Natural killer cell treated with Interleukin-12 subunit alpha and Interleukin-12 subunit beta and Interleukin-15 and Interleukin-18, amount 100 ng/mL, for 72 hours (primary cell): Measurements from ENCODE around the gene SLC48A1. TPM values are rescaled to one million over a fixed set of nuclear protein-coding genes. Genes with fewer than 3 reads are reported as not detected.

Experiments
- ATAC-seq, 2 donors: fragments of 150-1000 bp; cut with Tn5 transposase in 1 of 2; sonication (Bioruptor Pico), chemical (Tn5 transposase) in 1 of 2; 2 replicates each; pipeline ENCODE4 v1.10.0; 2021
- DNase-seq: peaks from one replicate; pipeline ENCODE4 v3.0.0; 2022; ENCODE audit warnings: low spot score
- H3K27ac Mint-ChIP-seq, 2 donors: 1 replicate in 1 of 2; 2 replicates in 1 of 2; pipeline ENCODE4 v1.8.0; 2022; ENCODE audit warnings: mixed read lengths in 2 of 2, mild to moderate bottlenecking in 1 of 2, moderate library complexity in 1 of 2
- H3K27me3 Mint-ChIP-seq, 2 donors: 1 replicate in 1 of 2; 2 replicates in 1 of 2; pipeline ENCODE4 v1.8.0; 2022; ENCODE audit warnings: mixed read lengths in 2 of 2
- H3K36me3 Mint-ChIP-seq: one replicate; pipeline ENCODE4 v1.8.0; 2022; ENCODE audit warnings: mixed read lengths
- H3K4me1 Mint-ChIP-seq, 2 donors: 1 replicate in 1 of 2; 2 replicates in 1 of 2; pipeline ENCODE4 v1.8.0; 2022; ENCODE audit warnings: low read depth in 2 of 2, mixed read lengths in 2 of 2, mild to moderate bottlenecking in 1 of 2
- H3K4me3 Mint-ChIP-seq: one replicate; pipeline ENCODE4 v1.8.0; 2022; ENCODE audit warnings: mixed read lengths
- H3K9me3 Mint-ChIP-seq: 2 replicates; pipeline ENCODE4 v1.8.0; 2022; ENCODE audit warnings: mixed read lengths
- total RNA-seq, 2 donors: library from RNA; stranded (reverse); gene quantifications; one replicate each; pipeline ENCODE4 v1.2.3, GENCODE V29; 2022

Gene SLC48A1
- total RNA-seq, 2 donors from 2014 or later, result 5.1 to 9.8 TPM

DNA sequence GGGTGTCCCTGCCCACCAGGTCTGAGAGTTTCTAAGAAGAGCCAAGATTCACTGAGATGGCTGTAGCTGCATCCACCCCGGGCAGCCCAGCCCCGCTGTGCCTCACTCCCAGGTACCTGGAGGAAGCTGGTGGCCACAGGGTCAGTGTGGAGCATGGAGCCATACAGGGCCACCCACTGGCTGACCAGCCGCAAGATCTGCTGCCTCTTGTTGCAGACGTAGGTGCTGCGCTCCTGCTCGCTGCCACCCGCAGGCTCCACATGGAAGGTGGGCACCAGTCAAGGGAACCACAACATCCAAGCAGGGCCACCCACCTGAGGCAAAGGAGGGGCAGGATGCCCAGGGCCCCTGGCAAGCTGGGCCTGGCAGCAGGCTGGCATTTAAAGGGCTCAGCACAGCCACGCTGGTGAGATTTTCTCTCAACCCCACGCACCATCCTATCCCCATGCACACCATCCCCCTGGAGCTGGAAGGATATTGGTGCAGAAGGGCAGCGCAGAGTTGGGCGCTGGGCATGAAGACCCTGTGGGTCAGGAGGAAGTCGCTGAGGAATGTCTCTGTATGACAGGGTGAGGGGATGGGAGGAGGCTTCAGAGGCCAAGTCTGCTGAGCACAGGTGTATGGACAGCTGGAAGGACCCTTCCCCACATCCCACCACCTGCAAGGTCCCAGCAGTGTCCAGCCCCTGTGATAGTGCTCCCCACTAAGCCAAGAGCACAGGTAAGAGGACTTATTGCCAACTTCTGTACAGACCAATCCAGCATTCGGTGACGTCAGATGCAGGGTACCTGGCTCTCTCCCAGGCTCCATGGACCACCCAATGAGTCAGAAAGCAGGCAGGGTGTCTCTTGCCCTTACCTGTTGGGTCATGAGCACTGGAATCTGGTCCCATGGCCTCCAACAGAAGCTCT lies 25.2 kb upstream of the SLC48A1 start:
- Mint-ChIP-seq H3K4me1 (peaks cover 0 to 3% of the 10 kb centered on the region in 2 donors), H3K27ac (no peak overlapping the region), H3K4me3 (no peak overlapping the region), H3K27me3 (peaks cover 20 to 21% of the 10 kb centered on the region in 2 donors), H3K36me3 (no peaks in the 10 kb centered on the region), H3K9me3 (no peaks in the 10 kb centered on the region)
- ATAC-seq, result no peak
- no peak for DNase-seq

DNA sequence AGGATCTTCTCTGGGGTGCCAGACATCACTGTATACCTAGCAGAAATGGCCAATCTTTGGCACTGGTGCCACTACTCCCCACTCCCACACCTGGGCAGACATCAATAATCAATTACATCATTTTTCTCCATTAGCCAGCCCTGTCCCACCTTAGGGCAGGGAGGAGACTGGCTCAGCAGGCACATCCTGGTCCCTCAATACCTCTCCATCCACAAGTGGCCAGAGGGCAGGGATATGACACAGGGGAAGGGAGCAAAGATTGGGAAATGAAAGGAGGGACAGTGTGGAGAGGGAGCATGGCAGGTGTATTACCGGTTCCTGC lies 24.6 kb upstream of the SLC48A1 start:
- no peak overlapping the region for H3K4me3 Mint-ChIP-seq
- H3K36me3 Mint-ChIP-seq, result no peaks in the 10 kb centered on the region
- no peak overlapping the region for H3K27ac Mint-ChIP-seq
- ATAC-seq (no peak), DNase-seq (no peak)
- peaks cover 0 to 3% of the 10 kb centered on the region in 2 donors for H3K4me1 Mint-ChIP-seq
- H3K9me3 Mint-ChIP-seq, result no peaks in the 10 kb centered on the region
- H3K27me3 Mint-ChIP-seq, result peaks cover 17 to 20% of the 10 kb centered on the region in 2 donors

DNA sequence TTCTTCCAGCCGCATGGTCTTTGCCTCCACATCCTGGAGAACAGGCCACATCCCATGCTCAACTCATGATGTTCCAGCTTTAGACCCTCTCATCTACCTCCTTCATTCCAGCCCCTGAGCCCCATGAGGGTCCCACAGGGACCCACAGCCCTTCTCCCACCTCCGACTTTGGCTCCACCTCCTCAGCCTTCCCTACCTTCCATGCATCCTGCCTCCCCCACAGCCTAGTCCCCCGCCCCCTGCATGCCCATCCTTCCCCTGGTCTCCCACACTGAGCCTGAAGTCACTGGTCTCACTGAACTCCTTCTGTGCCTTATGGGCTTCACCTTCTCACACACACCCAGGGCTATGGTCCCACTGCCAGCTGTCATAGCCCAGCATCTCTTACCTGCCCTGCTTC lies 24.1 kb upstream of the SLC48A1 start:
- no peak overlapping the region for H3K4me3 Mint-ChIP-seq
- H3K36me3 Mint-ChIP-seq, result no peaks in the 10 kb centered on the region
- peaks cover 0 to 3% of the 10 kb centered on the region in 2 donors for H3K4me1 Mint-ChIP-seq
- DNase-seq (no peak), ATAC-seq (no peak)
- H3K27me3 Mint-ChIP-seq, result peaks cover 14 to 20% of the 10 kb centered on the region in 2 donors
- H3K9me3 Mint-ChIP-seq, result no peaks in the 10 kb centered on the region
- H3K27ac Mint-ChIP-seq, result no peak overlapping the region

DNA sequence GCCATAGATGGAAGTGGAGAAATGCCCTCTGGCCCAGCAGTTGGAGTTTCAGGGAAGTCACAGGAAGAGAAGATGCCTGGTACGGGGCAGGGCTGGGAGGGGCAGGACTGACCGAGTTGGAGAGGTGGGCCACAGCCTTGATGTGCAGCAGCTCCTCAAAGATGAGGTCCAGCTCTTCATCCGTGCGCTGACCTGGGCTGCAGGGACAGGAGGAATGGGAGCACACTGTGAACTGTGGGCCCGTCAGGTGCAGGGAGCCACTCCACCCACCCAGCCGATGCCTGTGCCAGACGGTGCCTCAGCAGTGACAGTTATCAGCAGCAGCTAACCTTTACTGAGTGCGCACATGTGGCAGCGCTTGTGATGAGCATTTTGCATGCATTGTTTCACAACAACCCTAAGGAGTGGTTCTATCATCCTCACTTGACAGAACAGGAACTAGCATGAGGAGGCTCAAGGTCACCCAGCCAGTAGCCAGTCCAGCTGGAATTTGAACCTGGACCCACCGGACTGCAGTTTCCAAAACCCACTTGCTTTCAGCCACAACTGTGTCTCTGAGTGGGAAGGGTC lies 22.7 kb upstream of the SLC48A1 start:
- ATAC-seq (no peak), DNase-seq (no peak)
- no peaks in the 10 kb centered on the region for H3K9me3 Mint-ChIP-seq
- H3K4me3 Mint-ChIP-seq, result no peak overlapping the region
- H3K27ac Mint-ChIP-seq, result no peak overlapping the region
- H3K27me3 Mint-ChIP-seq, result peaks cover 4 to 13% of the 10 kb centered on the region in 2 donors
- no peaks in the 10 kb centered on the region for H3K36me3 Mint-ChIP-seq
- peaks cover 4 to 7% of the 10 kb centered on the region in 2 donors for H3K4me1 Mint-ChIP-seq

DNA sequence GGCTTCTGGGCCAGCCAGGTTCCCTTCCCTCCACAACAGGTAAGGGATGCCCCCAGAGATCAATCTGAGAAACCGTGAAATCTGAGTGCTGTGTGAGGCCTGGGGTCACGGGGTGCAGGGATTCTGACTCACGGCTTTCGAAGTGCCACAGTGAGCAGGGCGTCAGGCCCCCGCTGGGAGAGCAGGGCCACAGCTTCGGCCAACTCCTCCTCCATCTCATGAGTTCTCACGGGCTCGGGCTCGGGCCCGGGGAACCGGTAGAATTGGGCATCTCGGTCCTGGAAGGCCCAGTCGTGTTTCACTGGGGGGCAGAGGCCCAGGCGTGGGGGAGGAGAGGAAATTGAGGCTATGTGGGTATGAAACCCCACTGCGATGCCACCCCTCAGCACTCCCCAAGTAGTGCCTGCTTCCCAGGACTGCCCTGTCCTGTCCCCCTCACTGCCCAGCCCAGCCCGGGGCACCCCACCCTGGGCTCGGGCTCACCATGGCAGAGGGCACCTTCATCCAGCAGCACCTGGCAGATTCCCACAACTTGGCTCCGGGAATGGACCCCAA lies 22.0 kb upstream of the SLC48A1 start:
- ATAC-seq (no peak), DNase-seq (no peak)
- Mint-ChIP-seq H3K9me3 (no peaks in the 10 kb centered on the region), H3K27ac (no peak overlapping the region), H3K27me3 (peaks cover 0 to 12% of the 10 kb centered on the region in 2 donors), H3K4me3 (no peak overlapping the region), H3K4me1 (peaks cover 11 to 14% of the 10 kb centered on the region in 2 donors), H3K36me3 (no peaks in the 10 kb centered on the region)

DNA sequence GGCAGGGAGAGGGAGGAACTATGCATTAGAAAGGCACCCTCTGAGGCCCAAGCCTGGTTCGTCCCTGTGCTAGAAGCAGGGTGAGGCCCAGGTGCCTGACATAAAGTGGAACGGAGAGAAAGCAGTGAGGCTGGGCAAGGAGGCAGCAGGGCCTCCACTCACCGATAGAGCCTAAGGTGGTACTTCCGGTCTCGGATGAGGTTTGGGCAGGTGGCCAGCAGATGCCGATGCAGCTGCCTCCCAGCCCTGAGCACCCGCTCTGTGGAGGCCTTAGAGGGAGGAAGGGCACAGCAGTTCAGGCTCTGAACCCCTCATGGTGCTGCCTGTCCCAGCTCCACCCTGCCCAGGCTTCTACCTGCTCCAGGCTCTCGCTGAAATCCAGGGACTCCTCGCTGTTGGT lies 21.5 kb upstream of the SLC48A1 start:
- ATAC-seq (no peak), DNase-seq (no peak)
- H3K27me3 Mint-ChIP-seq, result peaks cover 0 to 12% of the 10 kb centered on the region in 2 donors
- no peaks in the 10 kb centered on the region for H3K36me3 Mint-ChIP-seq
- H3K27ac Mint-ChIP-seq, result no peak overlapping the region
- H3K4me1 Mint-ChIP-seq, result peaks cover 11 to 15% of the 10 kb centered on the region in 2 donors
- no peak overlapping the region for H3K4me3 Mint-ChIP-seq
- H3K9me3 Mint-ChIP-seq, result no peaks in the 10 kb centered on the region

DNA sequence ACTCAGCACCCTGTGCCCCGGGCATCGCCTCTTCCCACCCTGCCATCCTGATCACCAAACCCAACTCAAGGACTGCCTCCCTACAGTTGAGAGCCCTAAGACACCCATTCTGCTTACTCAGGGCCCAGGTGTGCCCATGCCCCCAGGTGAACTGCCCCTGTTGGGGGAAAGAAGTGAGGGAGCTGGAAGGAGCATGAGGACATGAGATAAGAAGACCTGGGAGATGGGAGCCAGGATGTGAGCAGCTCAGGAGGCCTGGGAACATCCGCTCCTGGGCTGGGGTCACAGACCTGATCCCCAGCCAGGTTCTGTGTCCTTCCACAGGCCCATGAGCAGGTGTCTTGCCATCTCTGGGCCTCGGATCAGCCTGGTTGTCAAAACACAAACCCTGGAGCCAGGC lies 20.9 kb upstream of the SLC48A1 start:
- ATAC-seq (no peak), DNase-seq (no peak)
- H3K27me3 Mint-ChIP-seq, result peaks cover 0 to 11% of the 10 kb centered on the region in 2 donors
- no peak overlapping the region for H3K4me3 Mint-ChIP-seq
- H3K36me3 Mint-ChIP-seq, result no peaks in the 10 kb centered on the region
- no peak overlapping the region for H3K27ac Mint-ChIP-seq
- H3K9me3 Mint-ChIP-seq, result no peaks in the 10 kb centered on the region
- H3K4me1 Mint-ChIP-seq, result peaks cover 12 to 15% of the 10 kb centered on the region in 2 donors

DNA sequence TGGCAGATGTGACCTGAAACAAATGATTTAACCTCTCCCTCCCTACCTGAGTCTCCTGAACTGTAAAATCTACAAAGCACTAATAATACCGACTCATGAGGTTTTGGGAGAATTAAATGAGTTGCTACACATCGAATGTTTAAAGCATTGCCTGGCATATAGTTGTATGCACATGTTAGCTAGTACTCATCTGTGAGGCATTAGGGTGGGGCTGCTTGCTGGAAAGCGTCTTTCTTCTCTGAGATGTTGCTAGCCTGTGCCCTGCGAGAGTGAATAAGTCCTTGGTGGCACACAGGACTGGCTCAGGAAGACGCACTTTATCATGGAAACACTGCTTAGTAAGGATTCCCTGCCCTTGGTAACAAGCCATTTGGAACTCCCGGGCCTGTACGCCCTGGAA lies 20.5 kb upstream of the SLC48A1 start:
- Mint-ChIP-seq H3K9me3 (no peaks in the 10 kb centered on the region), H3K4me3 (no peak overlapping the region), H3K27ac (no peak overlapping the region), H3K27me3 (peaks cover 0 to 9% of the 10 kb centered on the region in 2 donors), H3K4me1 (peaks cover 15 to 16% of the 10 kb centered on the region in 2 donors), H3K36me3 (no peaks in the 10 kb centered on the region)
- ATAC-seq (no peak), DNase-seq (no peak)

DNA sequence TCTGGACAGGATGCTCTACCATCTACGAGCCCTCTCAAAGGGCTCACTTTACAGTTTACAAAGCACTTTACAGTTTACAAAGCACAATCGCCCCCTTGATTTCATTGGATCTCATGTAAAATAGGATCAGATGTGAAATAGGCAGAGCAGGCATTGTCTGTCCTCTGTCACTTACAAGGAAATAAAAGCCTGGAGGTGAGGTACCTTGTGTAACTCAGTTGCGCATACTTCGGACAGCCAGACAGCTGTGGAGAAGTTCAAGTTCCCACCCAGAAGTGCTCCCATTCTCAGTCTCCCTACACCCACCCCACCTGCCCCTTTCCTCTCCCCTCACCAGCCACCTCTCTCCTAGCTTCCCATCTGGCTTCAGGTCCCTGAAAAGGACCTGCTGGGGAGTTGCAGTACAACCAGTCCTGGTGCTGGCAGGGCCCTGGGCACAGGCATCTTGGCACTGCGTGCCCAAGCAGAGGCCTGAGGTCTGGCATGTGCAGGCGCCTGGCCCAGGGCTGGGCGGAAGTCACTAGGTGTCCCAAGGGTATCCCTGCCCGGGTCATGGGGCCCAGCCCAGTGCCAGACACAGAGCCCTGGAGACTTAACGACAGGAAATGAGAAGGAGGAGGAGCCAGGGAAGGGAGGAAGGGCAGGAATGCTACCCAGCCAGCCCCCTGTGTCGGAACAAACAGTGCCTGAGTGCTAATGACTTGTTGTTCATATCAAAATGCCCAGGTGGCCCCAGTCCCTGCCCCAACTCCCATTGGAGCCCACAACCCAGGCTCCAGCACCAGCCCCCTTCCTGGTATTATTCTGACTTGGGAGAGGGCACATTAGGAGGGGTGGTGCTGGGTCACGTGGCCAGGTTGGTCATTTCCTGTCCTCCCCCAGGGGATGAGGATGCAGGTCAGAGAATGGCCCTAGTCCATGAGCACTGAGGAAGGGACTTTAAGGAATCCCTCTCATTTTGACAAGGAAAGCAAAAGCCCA lies 19.7 kb upstream of the SLC48A1 start:
- ATAC-seq (no peak), DNase-seq (no peak)
- Mint-ChIP-seq H3K36me3 (no peaks in the 10 kb centered on the region), H3K27me3 (peaks cover 0 to 9% of the 10 kb centered on the region in 2 donors), H3K9me3 (no peaks in the 10 kb centered on the region), H3K4me1 (peaks cover 15 to 19% of the 10 kb centered on the region in 2 donors), H3K27ac (no peak overlapping the region), H3K4me3 (no peak overlapping the region)

DNA sequence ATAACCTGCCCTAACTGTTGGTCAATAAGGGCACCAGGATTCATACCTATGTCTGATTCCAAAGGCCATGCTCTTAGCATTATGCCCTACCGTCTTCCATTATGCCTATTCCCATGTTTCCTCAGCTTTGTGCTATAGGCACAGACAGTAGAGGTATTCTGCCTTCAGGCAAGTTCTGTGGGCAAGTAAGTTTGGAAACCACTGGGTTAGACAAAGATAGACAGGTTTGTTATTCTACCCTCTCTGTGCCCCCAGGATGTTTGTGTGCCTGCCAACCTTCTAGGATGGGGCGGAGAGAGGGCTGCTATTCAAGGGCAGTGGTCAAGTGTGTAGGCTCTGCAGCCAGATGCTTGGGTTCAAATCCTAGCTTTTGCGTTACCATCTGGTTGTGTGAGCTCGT lies 18.9 kb upstream of the SLC48A1 start:
- no peaks in the 10 kb centered on the region for H3K36me3 Mint-ChIP-seq
- no peaks in the 10 kb centered on the region for H3K9me3 Mint-ChIP-seq
- ATAC-seq (no peak), DNase-seq (no peak)
- no peak overlapping the region for H3K4me3 Mint-ChIP-seq
- H3K27me3 Mint-ChIP-seq, result peaks cover 0 to 5% of the 10 kb centered on the region in 2 donors
- peaks cover 15 to 16% of the 10 kb centered on the region in 2 donors for H3K4me1 Mint-ChIP-seq
- no peak overlapping the region for H3K27ac Mint-ChIP-seq

DNA sequence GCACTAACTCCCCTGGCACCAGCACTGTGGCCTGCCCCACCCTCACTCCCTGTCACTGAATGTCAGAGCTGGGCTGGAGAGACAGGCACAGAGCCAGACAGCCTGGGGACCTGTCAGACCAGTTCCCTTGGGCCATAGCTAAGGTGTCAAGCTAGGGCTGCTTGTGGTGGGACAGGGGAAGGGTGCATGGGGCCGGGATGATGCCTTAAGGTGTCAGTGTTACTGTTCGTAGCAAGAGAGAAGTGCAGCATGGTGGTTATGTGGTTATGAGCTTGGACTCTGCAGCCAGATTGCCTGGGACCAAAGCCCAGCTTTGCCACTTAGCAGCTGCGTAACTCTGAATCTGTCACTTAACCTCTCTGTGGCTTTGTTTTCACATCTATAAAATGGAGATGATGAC lies 18.2 kb upstream of the SLC48A1 start:
- DNase-seq (no peak), ATAC-seq (peak; percentile 34 to 60)
- no peak overlapping the region for H3K4me3 Mint-ChIP-seq
- H3K27me3 Mint-ChIP-seq, result peaks cover 0 to 2% of the 10 kb centered on the region in 2 donors
- H3K36me3 Mint-ChIP-seq, result no peaks in the 10 kb centered on the region
- H3K4me1 Mint-ChIP-seq, result peaks cover 15 to 16% of the 10 kb centered on the region in 2 donors
- H3K27ac Mint-ChIP-seq, result no peak overlapping the region
- no peaks in the 10 kb centered on the region for H3K9me3 Mint-ChIP-seq

DNA sequence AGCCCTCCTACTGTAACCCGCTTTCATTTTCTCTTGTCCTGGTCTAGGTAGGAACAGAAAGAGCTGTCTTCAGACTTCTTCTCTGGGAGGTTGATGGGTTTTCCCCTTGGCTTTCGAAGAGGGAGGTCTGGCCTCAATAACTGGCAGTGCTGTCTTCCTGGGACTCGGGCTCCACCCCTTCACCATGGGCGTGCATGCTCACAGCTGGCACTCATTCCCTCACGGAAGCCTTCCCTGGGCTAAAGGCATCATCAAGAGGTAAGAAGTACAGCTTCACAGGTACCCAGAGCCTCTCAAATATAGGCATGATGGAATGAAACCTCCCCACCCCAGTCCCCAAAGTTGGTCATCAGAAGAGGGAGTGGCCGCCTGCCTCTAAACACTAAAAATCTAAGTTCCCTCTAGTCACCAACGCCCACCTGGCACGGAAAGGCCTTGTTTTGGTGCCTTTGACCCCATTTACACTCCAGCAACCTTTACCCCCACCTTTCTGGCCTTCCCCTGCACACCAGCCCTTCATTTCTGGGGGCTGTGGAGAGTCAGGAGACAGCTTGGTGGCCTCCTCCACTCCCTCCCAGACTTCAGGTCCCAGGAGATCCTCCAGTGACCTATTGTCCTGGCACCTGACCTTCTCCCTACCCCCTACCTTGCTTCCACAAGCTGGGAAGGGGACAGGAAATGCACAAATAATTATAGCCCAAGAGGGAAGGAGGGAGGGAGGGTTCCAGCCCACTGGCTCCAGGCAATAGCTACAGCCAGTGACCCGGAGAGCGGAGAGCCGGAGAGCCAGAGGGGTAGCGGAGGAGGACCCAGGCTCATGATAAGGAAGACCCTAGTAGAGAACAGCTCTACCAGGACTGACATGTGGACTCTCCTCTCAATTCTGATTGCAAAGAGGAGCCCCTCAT lies 17.1 kb upstream of the SLC48A1 start:
- peak overlapping the region; percentile 28 for H3K4me3 Mint-ChIP-seq
- H3K36me3 Mint-ChIP-seq, result no peaks in the 10 kb centered on the region
- ATAC-seq (no peak), DNase-seq (no peak)
- H3K9me3 Mint-ChIP-seq, result no peaks in the 10 kb centered on the region
- peaks cover 0 to 2% of the 10 kb centered on the region in 2 donors for H3K27me3 Mint-ChIP-seq
- H3K4me1 Mint-ChIP-seq, result peaks cover 15 to 16% of the 10 kb centered on the region in 2 donors
- peak overlapping the region in 1 of 2 donors; percentile 3 for H3K27ac Mint-ChIP-seq
